ENCODE data around the gene PLEKHA4. TPM values are rescaled to one million over a fixed set of nuclear protein-coding genes. Genes with fewer than 3 reads are reported as not detected.
"Not testable (repeated sequence)": the region's sequence is repeated elsewhere in the genome, so short reads cannot be mapped to it uniquely, and the experiment has no call there.

The PLEKHA4 gene
- polyA plus RNA-seq, 1 donor = 14.5 TPM

- Histone ChIP-seq H3K9me3 (ENCODE audit: control insufficient read depth, low read depth, low read length) (no peaks in the 10 kb centered on the region), H3K27ac (ENCODE audit: low read length) (no peak overlapping the region), H3K4me3 (ENCODE audit: low read length) (no peak overlapping the region), H3K4me1 (ENCODE audit: control insufficient read depth, insufficient read depth, low read length) (peaks cover 4% of the 10 kb centered on the region), H3K27me3 (ENCODE audit: control insufficient read depth, insufficient read depth, low read length) (peaks cover 2% of the 10 kb centered on the region), H3K36me3 (ENCODE audit: control insufficient read depth, insufficient read depth, low read length) (no peaks in the 10 kb centered on the region)
- no peak for DNase-seq
- no CpG with 5 or more reads among the region's 4 CpGs for WGBS (ENCODE audit: insufficient coverage, low lambda C conversion rate)
These were observed 22.1 kb upstream of the PLEKHA4 start for GRCh38 chr19:48890551-48890950.

- not testable (repeated sequence) for H3K36me3 ChIP-seq (ENCODE audit: control insufficient read depth, insufficient read depth, low read length); H3K4me3 ChIP-seq (ENCODE audit: low read length); DNase-seq; H3K27me3 ChIP-seq (ENCODE audit: control insufficient read depth, insufficient read depth, low read length); H3K27ac ChIP-seq (ENCODE audit: low read length); H3K4me1 ChIP-seq (ENCODE audit: control insufficient read depth, insufficient read depth, low read length); H3K9me3 ChIP-seq (ENCODE audit: control insufficient read depth, low read depth, low read length)
- WGBS (ENCODE audit: insufficient coverage, low lambda C conversion rate) = no CpG with 5 or more reads among the region's 3 CpGs
These were observed 21.1 kb upstream of the PLEKHA4 start for GRCh38 chr19:48889496-48889895.

GRCh38 chr19:48887861-48888612 lies 19.6 kb upstream of the PLEKHA4 start:
- WGBS (ENCODE audit: insufficient coverage, low lambda C conversion rate) = 76% methylated on average over 4 of the region's 21 CpGs
- H3K4me1 ChIP-seq (ENCODE audit: control insufficient read depth, insufficient read depth, low read length) = peaks cover 4% of the 10 kb centered on the region
- H3K9me3 ChIP-seq (ENCODE audit: control insufficient read depth, low read depth, low read length) = no peaks in the 10 kb centered on the region
- H3K36me3 ChIP-seq (ENCODE audit: control insufficient read depth, insufficient read depth, low read length) = no peaks in the 10 kb centered on the region
- no peak for DNase-seq
- H3K27me3 ChIP-seq (ENCODE audit: control insufficient read depth, insufficient read depth, low read length) = no peaks in the 10 kb centered on the region
- no peak overlapping the region for H3K27ac ChIP-seq (ENCODE audit: low read length)
- no peak overlapping the region for H3K4me3 ChIP-seq (ENCODE audit: low read length)

DNA sequence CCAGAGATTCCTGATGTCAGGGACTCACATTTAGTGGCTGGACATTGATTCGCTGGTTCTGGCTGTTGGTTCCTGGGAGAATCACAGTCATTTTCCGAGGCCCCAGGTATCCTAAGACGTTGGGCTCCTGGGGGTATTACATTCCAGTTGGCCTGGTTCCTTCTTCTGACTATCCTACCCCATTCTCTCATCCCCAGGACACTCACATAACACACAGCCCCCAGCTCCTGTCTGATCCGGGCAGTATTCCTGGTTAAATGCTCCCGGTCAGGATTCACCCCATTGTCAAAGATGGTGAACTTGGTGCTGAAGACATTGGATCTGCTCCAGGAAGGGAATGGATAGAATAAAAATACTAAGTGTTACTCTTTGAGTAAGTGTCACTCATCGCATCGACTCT lies 15.3 kb upstream of the PLEKHA4 start:
- no peaks in the 10 kb centered on the region for H3K27me3 ChIP-seq (ENCODE audit: control insufficient read depth, insufficient read depth, low read length)
- no CpG with 5 or more reads among the region's 7 CpGs for WGBS (ENCODE audit: insufficient coverage, low lambda C conversion rate)

DNA sequence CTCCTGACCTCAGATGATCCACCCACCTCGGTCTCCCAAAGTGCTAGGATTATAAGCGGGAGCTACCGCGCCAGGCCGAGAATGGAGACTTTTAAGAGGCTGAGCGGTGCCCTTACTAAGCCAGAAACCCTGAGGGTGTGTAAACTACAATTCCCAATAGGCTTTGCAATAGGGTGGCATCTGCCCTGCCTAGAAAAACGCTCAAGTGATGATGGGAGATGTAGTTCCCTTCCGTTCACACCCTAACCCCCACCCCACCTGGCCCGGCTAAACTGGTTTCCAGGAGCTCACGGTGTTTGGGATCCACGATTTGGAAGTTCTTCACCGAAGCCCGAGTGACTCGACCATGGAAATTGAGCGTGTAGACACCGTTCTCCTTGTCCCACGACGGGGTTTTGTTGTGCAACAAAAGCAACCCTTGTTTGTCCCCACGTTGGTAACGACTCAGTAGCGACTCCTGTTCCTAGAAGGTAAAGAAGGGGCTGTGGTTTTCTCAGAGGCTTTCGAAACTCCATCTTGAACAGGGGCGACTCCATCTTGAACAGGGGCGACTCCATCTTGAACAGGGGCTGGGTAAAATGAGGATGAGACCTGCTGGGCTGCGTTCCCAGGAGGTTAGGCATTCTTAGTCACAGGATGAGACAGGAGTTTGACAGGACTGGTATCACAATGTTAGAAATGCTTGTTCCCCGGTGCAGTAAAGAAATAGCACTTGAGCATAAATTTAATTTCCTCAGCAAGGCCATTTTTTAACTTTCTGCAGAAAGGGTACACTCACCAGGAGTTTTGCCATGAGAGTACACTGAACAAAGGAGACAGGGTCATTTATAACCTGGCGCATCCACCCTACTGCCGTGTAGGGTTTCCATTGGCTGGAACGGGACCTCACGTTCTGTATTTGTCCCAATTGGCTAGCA lies 13.6 kb upstream of the PLEKHA4 start:
- peaks cover 13% of the 10 kb centered on the region for H3K4me1 ChIP-seq (ENCODE audit: control insufficient read depth, insufficient read depth, low read length)
- peaks cover 3% of the 10 kb centered on the region for H3K36me3 ChIP-seq (ENCODE audit: control insufficient read depth, insufficient read depth, low read length)
- WGBS (ENCODE audit: insufficient coverage, low lambda C conversion rate) = no CpG with 5 or more reads among the region's 30 CpGs
- H3K27ac ChIP-seq (ENCODE audit: low read length) = no peak overlapping the region
- H3K4me3 ChIP-seq (ENCODE audit: low read length) = no peak overlapping the region
- DNase-seq = no peak
- H3K27me3 ChIP-seq (ENCODE audit: control insufficient read depth, insufficient read depth, low read length) = no peaks in the 10 kb centered on the region
- peaks cover 3% of the 10 kb centered on the region for H3K9me3 ChIP-seq (ENCODE audit: control insufficient read depth, low read depth, low read length)

More for the DNA sequence above, 15.3 kb upstream of the PLEKHA4 start:
- H3K36me3 ChIP-seq (ENCODE audit: control insufficient read depth, insufficient read depth, low read length) = peaks cover 3% of the 10 kb centered on the region
- no peak for DNase-seq
- no peak overlapping the region for H3K4me3 ChIP-seq (ENCODE audit: low read length)
- H3K4me1 ChIP-seq (ENCODE audit: control insufficient read depth, insufficient read depth, low read length) = peaks cover 4% of the 10 kb centered on the region
- peaks cover 3% of the 10 kb centered on the region for H3K9me3 ChIP-seq (ENCODE audit: control insufficient read depth, low read depth, low read length)
- no peak overlapping the region for H3K27ac ChIP-seq (ENCODE audit: low read length)

GRCh38 chr19:48879696-48880095 lies 11.3 kb upstream of the PLEKHA4 start:
- not testable (repeated sequence) for H3K9me3 ChIP-seq (ENCODE audit: control insufficient read depth, low read depth, low read length); H3K4me3 ChIP-seq (ENCODE audit: low read length); H3K27me3 ChIP-seq (ENCODE audit: control insufficient read depth, insufficient read depth, low read length); DNase-seq
- Histone ChIP-seq H3K27ac (ENCODE audit: low read length) (peak overlapping the region; percentile 88), H3K4me1 (ENCODE audit: control insufficient read depth, insufficient read depth, low read length) (peaks cover 30% of the 10 kb centered on the region), H3K36me3 (ENCODE audit: control insufficient read depth, insufficient read depth, low read length) (peaks cover 22% of the 10 kb centered on the region)
- no CpG with 5 or more reads among the region's 9 CpGs for WGBS (ENCODE audit: insufficient coverage, low lambda C conversion rate)

DNA sequence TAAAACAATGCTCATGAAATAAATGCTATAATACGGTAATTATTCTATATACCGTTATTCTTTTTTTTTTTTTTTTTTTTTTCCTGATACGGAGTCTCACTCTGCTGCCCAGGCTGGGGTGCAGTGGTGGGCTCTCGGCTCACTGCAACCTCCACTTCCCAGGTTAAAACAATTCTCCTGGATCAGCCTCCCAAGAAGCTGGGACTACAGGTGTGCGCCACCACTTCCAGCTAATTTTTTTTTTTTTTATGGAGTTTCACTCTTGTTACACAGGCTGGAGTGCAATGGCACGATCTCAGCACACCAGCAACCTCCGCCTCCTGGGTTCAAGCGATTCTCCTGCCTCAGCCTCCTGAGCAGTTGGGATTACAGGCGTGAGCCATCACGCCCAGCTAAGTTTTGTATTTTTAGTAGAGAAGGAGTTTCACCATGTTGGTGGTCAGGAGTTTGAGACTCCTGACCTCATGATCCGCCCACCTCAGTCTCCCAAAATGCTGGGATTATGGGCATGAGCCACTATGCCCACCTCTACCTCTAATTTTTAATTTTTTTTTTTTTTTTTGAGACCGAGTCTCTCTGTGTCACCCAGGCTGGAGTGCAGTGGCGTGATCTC lies 10.7 kb upstream of the PLEKHA4 start:
- 100% methylated on average over 1 of the region's 13 CpGs for WGBS (ENCODE audit: insufficient coverage, low lambda C conversion rate)

GRCh38 chr19:48878196-48879024 lies 10.0 kb upstream of the PLEKHA4 start:
- Histone ChIP-seq H3K27me3 (ENCODE audit: control insufficient read depth, insufficient read depth, low read length) (no peaks in the 10 kb centered on the region), H3K27ac (ENCODE audit: low read length) (peak overlapping the region; percentile 88), H3K36me3 (ENCODE audit: control insufficient read depth, insufficient read depth, low read length) (peaks cover 35% of the 10 kb centered on the region), H3K4me1 (ENCODE audit: control insufficient read depth, insufficient read depth, low read length) (peaks cover 38% of the 10 kb centered on the region), H3K9me3 (ENCODE audit: control insufficient read depth, low read depth, low read length) (peaks cover 3% of the 10 kb centered on the region), H3K4me3 (ENCODE audit: low read length) (no peak overlapping the region)
- WGBS (ENCODE audit: insufficient coverage, low lambda C conversion rate) = no CpG with 5 or more reads among the region's 11 CpGs
- DNase-seq = peak; percentile 73 to 83

More for the DNA sequence above, 10.7 kb upstream of the PLEKHA4 start:
- peak overlapping the region; percentile 88 for H3K27ac ChIP-seq (ENCODE audit: low read length)
- peaks cover 3% of the 10 kb centered on the region for H3K9me3 ChIP-seq (ENCODE audit: control insufficient read depth, low read depth, low read length)
- peaks cover 36% of the 10 kb centered on the region for H3K4me1 ChIP-seq (ENCODE audit: control insufficient read depth, insufficient read depth, low read length)
- H3K36me3 ChIP-seq (ENCODE audit: control insufficient read depth, insufficient read depth, low read length) = peaks cover 28% of the 10 kb centered on the region
- H3K27me3 ChIP-seq (ENCODE audit: control insufficient read depth, insufficient read depth, low read length) = no peaks in the 10 kb centered on the region
- DNase-seq = no peak
- no peak overlapping the region for H3K4me3 ChIP-seq (ENCODE audit: low read length)

- peaks cover 38% of the 10 kb centered on the region for H3K4me1 ChIP-seq (ENCODE audit: control insufficient read depth, insufficient read depth, low read length)
These were observed 9.4 kb upstream of the PLEKHA4 start for GRCh38 chr19:48877855-48878195.

More at GRCh38 chr19:48877855-48878195, 9.4 kb upstream of the PLEKHA4 start:
- Histone ChIP-seq H3K4me3 (ENCODE audit: low read length) (no peak overlapping the region), H3K27me3 (ENCODE audit: control insufficient read depth, insufficient read depth, low read length) (no peaks in the 10 kb centered on the region), H3K36me3 (ENCODE audit: control insufficient read depth, insufficient read depth, low read length) (peaks cover 38% of the 10 kb centered on the region), H3K27ac (ENCODE audit: low read length) (peak overlapping the region; percentile 88), H3K9me3 (ENCODE audit: control insufficient read depth, low read depth, low read length) (peaks cover 3% of the 10 kb centered on the region)
- DNase-seq = peak in 1 of 2 donors; percentile 41
- WGBS (ENCODE audit: insufficient coverage, low lambda C conversion rate) = 75% methylated on average over 2 of the region's 6 CpGs

Measured in large intestine (tissue), 3 donors.